NCI-H2171 treated with DMSO at 0.1 percent for 48 hours (cell line): ENCODE measurements around the gene B2M.
A peak's percentile ranks its signal among the peaks of the same experiment; 100 is the strongest.
"Not testable (repeated sequence)": the region's sequence is repeated elsewhere in the genome, so short reads cannot be mapped to it uniquely, and the experiment has no call there.

Experiments used
- DNase-seq: peaks from one replicate; lab custom pipeline; 2025; lab: John Stamatoyannopoulos, UW

Gene B2M

DNA sequence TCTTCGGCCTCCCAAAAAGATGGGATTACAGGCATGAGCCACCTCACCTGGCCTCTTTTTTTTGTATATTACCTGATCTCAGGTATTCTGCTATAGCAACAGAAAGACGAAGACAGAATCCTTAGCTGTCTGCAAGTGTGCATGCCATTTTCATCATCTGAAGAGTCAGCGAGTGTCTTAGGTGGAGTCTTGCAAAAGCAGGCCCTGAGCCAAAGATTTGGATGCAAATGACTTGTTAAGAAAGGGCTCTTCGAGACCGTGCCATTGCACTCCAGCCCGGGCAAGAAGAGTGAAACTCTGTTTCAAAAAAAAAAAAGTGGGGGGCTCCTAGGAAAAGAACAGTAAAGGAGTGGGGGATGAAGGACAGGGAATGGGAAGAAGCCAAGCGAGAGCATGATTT, 14.8 kb downstream of the B2M start:
- DNase-seq = no peak

GRCh38 chr15:44726568-44727484, 15.5 kb downstream of the B2M start:
- no peak for DNase-seq

GRCh38 chr15:44727485-44728231, 16.3 kb downstream of the B2M start:
- no peak for DNase-seq

DNA sequence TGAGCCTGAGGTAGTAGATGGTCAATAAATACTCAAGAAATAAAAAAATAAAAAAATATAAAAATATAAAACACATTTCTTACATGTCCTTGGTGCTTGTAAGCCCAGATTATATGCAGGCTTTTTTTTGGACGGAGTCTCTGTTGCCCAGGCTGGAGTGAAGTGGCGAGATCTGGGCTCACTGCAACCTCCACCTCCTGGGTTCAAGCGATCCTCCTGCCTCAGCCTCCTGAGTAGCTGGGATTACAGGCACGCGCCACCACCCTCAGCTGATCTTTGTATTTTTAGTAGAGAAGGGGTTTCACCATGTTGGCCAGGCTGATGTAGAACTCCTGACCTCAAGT, 16.9 kb downstream of the B2M start:
- not testable (repeated sequence) for DNase-seq

DNA sequence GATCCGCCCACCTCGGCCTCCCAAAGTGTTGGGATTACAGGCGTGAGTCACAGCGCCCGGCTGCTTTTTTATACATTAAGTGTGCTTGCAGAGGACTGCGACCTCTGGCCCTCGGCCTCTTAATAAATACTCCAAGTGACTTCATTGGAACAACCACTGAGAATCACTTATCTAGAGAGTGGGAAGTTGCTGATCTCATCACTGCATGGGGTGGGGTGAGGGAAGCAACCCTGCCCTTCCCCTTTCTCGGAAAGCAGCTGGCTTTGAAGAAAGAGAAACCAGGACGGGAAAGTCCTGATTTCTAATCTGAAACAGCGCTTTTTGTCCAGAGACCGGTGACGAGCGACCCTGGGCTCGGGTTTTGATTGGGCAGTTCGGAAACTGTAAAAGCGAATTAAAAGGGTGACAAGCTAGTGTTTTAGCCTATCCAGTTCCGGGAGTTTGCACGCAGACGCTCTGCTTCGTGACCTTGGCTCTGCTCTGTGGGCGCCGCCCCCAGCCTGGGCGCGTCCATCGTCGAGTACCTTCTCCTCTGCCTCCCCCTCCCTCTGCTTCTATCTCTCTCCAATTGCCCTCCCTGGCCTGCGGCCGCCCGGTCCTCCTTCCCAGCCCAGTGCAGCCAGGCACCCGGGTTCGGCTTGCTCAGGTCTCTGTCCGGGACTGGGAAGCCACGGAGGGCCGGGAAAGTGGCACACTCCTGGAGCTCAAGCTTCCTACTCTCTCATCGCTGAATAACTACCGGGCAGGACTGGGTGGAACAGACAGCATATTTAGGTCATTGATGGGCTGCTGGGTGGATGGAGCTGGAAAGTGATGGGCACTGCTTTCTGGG, 17.5 kb downstream of the B2M start:
- peak; percentile 98 for DNase-seq

GRCh38 chr15:44729408-44730127, 18.3 kb downstream of the B2M start:
- peak; percentile 59 for DNase-seq

- no peak for DNase-seq
Measured at GRCh38 chr15:44734839-44735481, 23.6 kb downstream of the B2M start.

DNA sequence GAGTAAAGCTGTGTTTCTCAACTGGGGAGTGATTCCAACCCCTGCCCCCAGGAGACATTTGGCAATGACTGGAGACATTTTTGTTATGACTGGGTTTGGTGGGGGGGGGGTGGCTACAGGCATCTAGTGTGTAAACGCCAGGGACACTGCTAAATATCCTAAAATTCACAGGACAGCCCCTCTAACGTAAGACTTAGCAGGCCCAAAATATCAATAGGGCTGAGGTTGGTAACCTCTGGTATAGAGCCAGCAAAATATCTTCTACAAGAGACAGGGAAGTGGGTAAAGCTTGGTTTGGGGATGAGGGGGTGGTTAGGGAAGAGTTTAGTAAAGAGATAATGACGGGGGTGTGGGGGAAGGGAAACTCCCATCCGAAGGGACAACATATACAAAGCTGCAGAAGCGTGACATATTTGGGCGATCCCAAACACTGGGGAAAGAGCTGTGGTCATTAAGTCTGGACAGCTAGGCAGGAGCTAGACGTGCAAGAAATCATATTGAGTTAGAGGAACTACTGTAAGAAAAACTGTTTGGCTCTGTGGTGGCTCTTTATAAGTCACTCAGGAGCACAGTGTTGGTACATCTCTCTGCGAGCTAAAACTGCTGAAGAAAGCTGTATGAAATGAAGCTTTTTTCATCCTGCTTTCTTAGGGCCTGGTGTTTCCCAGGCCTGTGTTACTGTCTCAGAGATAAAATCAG, 24.3 kb downstream of the B2M start:
- DNase-seq = no peak

GRCh38 chr15:44736181-44736765, 25.0 kb downstream of the B2M start, which contains the start of gene TRIM69:
Gene TRIM69 (plus strand): TSS chr15:44736528. CDS start chr15:44736705, 177 bp downstream.
- no peak for DNase-seq

- peak; percentile 4 for DNase-seq
Measured at GRCh38 chr15:44738340-44738984, 27.1 kb downstream of the B2M start.

GRCh38 chr15:44739222-44739847, 28.0 kb downstream of the B2M start:
- not testable (repeated sequence) for DNase-seq

DNA sequence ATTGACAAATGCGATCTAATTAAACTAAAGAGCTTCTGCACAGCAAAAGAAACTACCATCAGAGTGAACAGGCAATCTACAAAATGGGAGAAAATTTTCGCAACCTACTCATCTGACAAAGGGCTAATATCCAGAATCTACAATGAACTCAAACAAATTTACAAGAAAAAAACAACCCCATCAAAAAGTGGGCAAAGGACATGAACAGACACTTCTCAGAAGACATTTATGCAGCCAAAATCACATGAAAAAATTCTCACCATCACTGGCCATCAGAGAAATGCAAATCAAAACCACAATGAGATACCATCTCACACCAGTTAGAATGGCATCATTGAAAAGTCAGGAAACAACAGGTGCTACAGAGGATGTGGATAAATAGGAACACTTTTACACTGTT, 32.1 kb downstream of the B2M start:
- not testable (repeated sequence) for DNase-seq

GRCh38 chr15:44753345-44753744, 42.0 kb downstream of the B2M start:
- no peak for DNase-seq

DNA sequence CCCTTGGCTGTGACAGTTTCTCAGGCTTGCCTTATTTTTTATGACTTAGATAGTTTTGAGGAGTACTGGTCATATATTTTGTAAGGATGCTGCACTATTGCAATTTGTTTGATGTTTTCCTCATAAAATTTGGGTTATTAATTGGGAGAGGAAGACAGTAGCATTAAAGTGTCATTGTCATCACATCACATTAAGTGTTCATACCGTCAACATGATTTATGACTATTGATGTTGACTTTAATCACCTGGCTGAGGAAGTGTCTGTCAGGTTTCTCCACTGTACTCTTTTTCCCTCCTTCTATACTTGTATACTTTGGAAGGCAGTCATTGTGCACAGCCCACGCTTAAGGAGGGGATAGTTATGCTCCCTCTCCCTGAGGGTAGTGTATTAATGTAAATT, 51.9 kb downstream of the B2M start:
- no peak for DNase-seq

DNA sequence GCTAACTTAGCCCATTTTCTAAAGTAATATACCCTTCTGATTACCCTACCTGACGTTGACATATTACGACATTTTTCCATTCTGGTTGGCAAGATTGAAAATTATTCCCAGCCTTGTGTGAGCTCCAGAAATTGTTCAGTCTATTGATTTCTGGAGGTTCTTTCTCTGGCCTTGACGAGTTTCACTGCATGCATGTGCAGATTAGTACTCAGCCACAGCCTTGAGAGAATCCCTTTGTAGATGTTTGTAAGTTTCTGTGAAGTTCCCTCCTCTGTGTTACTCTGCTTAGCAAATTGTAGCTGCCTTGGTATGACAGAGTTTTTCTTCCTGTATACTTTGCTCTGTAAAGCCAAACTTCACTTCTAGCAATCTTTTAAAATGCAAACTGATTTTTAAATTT, 52.5 kb downstream of the B2M start:
- no peak for DNase-seq

- no peak for DNase-seq
Measured at GRCh38 chr15:44765036-44765435, 53.7 kb downstream of the B2M start.
